GM06990 (cell line): ENCODE results near the gene KCNA1.

Experiments
- DNase-seq: peaks from one replicate; pipeline ENCODE4 v3.0.0-alpha.2; 2011; ENCODE audit not compliant: insufficient read length; ENCODE audit errors: extremely low read depth
- H3K27me3 ChIP-seq: replicated peaks from 2 replicates; pipeline ENCODE4 v1.6.0; 2011; ENCODE audit warnings: low read length; ENCODE audit not compliant: control insufficient read depth, insufficient read depth
- H3K36me3 ChIP-seq: 2 replicates; pipeline ENCODE4 v1.5.1; 2011; ENCODE audit warnings: low read length; ENCODE audit not compliant: control insufficient read depth, insufficient read depth
- H3K4me3 ChIP-seq: replicated peaks from 2 replicates; pipeline ENCODE4 v1.5.1; 2011; ENCODE audit warnings: low read depth, mild to moderate bottlenecking, control low read depth, low read length
- CTCF ChIP-seq: IDR thresholded peaks from 2 replicates; pipeline ENCODE4 v1.5.1; 2011; ENCODE audit warnings: low read length, control low read depth, mild to moderate bottlenecking, inconsistent platforms; ENCODE audit not compliant: insufficient read depth, poor library complexity, severe bottlenecking

Gene KCNA1

GRCh38 chr12:4933411-4933810, 23.7 kb downstream of the KCNA1 start:
- no peaks in the 10 kb centered on the region for H3K27me3 ChIP-seq
- DNase-seq, result no peak
- H3K36me3 ChIP-seq, result no peaks in the 10 kb centered on the region
- TF ChIP-seq CTCF, result no peak
- no peak overlapping the region for H3K4me3 ChIP-seq

- Histone ChIP-seq H3K27me3 (no peaks in the 10 kb centered on the region), H3K4me3 (no peak overlapping the region), H3K36me3 (no peaks in the 10 kb centered on the region)
- no peak for TF ChIP-seq CTCF
- no peak for DNase-seq
Observed at GRCh38 chr12:4934407-4935035, 24.8 kb downstream of the KCNA1 start.

GRCh38 chr12:4938900-4939299, 29.2 kb downstream of the KCNA1 start:
- Histone ChIP-seq H3K36me3 (no peaks in the 10 kb centered on the region), H3K4me3 (no peak overlapping the region), H3K27me3 (no peaks in the 10 kb centered on the region)
- DNase-seq, result no peak
- TF ChIP-seq CTCF, result no peak

GRCh38 chr12:4939418-4940023, 29.8 kb downstream of the KCNA1 start:
- Histone ChIP-seq H3K36me3 (no peaks in the 10 kb centered on the region), H3K27me3 (no peaks in the 10 kb centered on the region), H3K4me3 (no peak overlapping the region)
- no peak for TF ChIP-seq CTCF
- DNase-seq, result no peak

- Histone ChIP-seq H3K36me3 (no peaks in the 10 kb centered on the region), H3K4me3 (peak overlapping the region; percentile 30; the same call in 1 of the 2 replicates), H3K27me3 (no peaks in the 10 kb centered on the region)
- no peak for TF ChIP-seq CTCF
- peak; percentile 71 for DNase-seq
Observed at GRCh38 chr12:4943067-4943937, 33.6 kb downstream of the KCNA1 start.
